ENCODE results near the gene VPS35L.

The VPS35L gene, protein sequence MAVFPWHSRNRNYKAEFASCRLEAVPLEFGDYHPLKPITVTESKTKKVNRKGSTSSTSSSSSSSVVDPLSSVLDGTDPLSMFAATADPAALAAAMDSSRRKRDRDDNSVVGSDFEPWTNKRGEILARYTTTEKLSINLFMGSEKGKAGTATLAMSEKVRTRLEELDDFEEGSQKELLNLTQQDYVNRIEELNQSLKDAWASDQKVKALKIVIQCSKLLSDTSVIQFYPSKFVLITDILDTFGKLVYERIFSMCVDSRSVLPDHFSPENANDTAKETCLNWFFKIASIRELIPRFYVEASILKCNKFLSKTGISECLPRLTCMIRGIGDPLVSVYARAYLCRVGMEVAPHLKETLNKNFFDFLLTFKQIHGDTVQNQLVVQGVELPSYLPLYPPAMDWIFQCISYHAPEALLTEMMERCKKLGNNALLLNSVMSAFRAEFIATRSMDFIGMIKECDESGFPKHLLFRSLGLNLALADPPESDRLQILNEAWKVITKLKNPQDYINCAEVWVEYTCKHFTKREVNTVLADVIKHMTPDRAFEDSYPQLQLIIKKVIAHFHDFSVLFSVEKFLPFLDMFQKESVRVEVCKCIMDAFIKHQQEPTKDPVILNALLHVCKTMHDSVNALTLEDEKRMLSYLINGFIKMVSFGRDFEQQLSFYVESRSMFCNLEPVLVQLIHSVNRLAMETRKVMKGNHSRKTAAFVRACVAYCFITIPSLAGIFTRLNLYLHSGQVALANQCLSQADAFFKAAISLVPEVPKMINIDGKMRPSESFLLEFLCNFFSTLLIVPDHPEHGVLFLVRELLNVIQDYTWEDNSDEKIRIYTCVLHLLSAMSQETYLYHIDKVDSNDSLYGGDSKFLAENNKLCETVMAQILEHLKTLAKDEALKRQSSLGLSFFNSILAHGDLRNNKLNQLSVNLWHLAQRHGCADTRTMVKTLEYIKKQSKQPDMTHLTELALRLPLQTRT

DNA sequence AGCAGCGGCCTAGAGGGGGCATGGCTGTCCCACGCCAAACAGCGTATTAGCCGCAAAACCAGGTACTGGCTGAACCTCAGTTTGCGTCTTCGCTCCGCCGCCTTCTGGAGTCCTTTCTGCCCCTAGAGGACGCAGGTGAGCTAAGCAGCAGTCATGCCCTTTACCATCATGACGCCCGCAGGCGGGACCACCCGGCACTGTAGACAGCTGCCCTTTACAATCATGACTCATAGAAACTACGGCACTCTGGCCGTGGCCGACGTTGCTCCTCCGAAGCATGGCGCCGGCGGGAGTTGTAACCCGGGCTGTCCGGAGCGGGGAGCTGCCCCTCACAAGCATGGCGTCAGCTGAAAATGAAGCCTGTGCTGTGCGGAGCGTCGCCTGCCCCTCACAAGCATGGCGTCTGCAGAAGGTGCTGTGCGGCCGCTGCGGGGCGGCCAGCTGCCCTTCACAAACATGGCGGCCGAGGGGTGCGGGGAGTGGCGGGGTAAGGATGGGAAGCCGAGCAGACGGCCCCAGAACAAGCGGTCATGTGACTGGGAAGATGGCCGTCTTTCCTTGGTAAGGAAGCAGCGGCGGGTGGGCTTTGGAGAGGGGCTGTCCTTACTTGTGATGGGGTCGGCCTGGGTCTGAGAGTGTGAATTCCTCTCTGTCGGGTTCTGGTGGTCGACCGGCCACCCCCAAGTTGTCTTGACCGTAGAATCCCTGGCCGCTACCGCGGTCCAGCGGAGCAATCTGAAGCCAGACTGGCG, at the start of gene VPS35L:
Gene VPS35L, plus strand, starts transcription at position 518 of the 752 bp plus-strand sequence. Its CDS starts 27 bp downstream, at position 545.
- DNase-seq (ENCODE audit: low read depth): peak; percentile 90

DNA sequence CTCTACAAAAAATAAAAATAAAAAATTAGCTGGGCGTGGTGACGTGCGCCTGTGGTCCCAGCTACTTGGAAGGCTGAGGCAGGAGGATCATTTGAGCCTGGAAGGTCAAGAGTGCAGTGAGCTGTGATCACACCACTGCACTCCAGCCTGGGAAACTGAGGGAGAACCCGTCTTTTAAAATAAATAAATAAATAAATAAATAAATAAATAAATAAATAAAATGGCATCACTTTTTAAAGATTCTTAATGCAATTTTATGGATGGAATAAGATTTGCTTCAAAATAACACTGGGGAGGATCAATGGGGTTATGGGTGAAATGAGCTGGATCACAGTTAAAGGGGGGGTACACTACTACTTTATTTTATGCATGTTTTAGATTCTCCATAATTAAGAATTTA, 48.5 kb upstream of the VPS35L start:
- DNase-seq (ENCODE audit: low read depth): no peak

DNA sequence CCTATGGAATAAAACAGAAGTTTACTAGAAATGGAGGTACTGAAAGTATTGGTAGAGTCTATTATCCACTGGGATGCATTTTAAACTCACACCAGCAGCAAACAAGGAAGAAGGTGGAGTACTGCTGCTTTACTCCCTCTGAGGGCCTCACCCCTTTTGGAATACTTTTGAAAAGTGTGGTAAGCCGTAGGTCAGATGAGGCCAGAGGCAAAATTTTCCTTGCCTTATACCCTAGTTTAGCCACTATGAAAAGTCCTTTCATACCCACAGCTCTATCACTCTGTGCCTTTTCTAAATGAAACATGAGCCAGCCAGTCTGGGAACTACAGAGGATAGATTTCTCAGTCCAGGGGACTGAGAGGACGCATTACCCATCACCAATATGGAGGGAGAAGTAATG, 47.6 kb upstream of the VPS35L start:
- DNase-seq (ENCODE audit: low read depth): no peak

DNA sequence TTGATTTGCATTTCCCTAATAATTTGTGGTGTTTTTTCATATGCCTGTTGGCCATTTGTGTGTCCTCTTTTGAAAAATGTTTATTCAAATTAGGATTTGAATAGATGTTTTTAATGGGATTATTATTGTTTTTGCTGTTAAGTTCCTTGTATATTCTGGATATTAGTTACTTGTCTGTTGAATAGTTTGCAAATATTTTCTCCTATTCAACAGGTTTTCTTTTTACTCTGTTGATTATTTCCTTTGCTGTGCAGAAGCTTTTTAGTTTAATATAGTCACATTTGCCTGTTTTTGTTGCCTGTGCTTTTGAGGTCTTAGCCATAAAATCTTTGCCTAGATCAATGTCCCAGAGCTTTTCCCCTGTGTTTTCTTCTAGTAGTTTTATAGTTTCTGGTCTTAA, 43.2 kb upstream of the VPS35L start:
- DNase-seq (ENCODE audit: low read depth): no peak

DNA sequence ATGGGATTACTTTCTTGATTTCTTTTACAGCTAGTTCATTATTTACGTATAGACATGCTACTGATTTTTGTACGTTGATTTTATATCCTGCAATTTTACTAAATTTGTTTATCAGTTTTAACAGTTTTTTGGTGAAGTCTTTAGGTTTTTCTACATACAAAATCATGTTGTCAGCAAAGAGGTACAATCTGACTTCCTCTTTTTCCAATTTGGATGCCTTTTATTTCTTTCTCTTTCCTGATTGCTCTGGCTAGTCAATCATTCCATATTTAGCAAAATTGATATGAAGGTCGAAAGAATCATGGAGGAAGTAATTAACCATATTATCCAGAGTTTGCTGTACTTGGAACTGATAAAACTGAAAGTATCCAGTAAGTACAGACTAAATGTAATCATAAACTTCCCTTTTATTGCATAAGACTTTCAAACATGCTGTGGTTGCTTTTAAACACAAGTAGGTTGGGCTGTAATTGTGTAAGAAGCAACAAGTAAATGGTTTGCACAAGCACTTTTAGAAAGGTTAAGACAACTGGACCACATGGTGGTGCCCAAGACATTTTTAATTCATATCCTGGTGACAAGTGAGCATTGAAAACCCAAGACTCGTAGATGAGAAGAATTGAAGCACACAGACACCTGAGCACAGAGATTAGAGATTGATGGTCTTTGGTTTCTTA, 42.0 kb upstream of the VPS35L start:
- no peak for DNase-seq (ENCODE audit: low read depth)

DNA sequence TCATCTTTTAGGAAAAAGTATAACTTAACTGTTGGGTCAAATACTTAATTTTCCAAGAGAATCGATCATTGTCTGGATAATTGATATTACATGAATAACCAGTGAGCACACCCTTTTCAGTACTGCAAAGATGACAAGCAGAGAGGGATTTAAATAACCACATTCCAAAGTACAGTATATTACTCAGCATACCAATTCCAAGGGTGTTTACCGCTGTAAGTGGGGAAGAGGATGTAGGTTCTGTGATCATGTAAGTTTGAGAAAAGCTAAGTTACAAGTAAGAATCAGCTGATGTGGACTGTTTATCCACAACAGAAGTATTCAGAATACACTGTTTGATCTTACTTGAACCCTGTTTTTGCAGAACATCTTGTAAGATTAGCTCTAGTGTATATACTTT, 39.7 kb upstream of the VPS35L start:
- DNase-seq (ENCODE audit: low read depth): no peak

DNA sequence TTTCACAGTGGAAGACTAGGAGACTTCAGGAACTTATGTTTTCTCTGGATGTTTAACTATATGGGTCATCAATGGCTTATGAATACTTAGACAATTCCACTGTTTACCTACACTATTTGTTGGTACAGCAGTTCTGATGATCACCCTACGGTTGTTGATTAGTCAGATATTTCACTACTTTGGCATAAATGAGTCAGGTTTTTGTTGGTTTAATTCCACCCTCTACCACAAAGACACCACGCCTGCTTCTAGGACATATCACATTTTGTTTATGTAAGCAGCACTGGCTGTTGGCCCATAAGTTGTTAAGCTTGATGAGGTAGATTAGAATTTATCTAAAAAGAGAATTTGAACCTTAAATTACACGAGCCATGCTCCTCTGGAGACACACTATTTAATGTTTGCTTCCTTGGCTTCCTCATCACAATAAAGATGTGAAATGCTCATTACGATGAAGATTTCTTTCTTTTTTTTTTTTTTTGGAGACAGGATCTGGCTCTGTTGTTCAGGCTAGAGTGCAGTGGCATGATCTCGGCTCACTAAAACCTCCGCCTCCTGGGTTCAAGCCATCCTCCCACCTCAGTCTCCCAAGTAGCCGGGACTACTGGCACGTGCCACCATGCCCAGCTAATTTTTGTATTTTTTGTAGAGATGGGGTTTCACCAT, 37.9 kb upstream of the VPS35L start:
- no peak for DNase-seq (ENCODE audit: low read depth)

DNA sequence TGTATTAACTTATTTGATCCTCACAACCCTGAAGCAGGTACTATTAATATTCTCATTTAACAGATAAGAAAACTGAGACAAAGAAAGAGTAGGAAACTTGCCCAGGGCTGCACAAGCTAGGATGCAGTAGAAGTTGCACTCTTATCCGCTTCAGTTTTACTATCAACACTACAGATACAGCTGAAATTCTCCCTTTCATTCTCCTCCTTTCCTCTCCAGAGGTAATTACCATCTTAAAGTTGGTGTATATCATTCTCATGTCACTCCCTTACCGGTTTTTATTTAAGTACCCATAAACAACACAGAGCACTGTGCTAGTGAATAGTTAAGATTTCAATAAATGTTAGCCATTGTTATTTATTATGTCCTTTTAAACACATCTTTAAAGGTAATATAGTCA, 37.1 kb upstream of the VPS35L start:
- DNase-seq (ENCODE audit: low read depth): no peak

DNA sequence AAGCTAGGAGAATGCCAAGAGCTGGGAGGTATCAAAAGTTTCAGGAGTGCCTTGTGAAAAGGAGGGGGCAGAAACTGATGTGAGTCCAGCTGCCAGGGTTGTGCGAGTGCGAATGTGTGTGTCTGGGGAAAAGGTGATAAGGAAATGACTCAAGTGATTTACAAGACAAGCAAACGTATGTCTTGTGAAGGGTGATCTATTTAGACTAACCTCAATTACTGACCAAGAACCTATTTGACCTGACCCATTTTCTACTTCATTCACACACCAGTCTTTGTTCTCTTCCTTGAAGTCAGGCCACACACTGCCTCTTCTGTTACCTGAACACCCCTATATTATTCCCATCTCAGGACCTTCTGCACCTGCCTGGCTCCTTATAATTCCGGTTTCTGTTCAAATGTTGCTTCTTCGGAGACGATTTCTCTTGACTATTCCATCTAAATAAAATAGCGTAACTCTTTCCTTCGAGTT, 34.6 kb upstream of the VPS35L start:
- DNase-seq (ENCODE audit: low read depth): no peak

DNA sequence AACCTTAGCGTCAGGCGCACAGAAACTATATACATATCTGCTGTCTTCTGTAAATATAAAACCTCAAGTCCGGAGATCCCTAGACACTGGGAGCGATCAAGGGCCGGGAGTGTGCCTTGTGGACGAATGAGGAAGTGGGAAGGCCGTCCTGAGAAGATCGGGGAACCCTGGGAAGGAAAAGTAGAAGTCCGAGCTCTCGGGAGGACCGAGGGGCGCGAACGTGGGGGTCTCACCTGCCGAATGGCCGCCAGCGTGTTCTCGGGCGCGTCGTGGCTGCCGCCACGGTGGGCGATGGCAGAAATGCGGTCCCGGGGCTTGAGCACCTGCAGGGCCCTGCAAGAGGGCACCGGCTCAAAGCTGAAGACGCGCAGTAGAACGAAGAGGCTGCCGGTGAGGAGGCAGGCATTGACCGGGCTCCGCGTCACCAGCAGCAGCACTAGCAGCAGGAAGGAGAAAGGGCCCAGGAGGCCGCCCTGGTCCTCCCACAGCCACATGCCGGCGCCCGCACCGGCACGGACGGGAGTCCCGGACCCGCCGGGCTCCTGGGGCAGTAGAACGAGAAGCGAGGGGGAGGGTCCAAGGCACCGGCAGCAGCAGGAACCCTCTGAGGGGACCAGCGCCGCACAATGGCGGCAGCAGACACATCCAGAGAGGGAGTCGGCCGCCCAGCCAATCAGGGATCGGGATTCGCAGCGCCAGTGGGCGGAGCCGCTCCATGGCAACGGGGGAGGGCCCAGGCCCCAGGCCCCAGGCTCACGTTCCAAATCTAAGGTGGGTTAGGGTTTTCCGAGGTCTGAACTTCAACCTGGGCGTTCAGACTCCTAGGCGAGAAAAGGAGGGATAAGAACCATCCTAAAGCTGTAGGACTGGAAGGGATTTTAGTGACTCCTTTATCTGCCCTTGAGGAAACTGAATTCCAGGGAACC, 33.8 kb upstream of the VPS35L start, which contains the start of gene GDE1:
Gene GDE1, minus strand, starts transcription at position 628 of the 926 bp plus-strand sequence. Its CDS starts 134 bp downstream, at position 494.
- DNase-seq (ENCODE audit: low read depth): peak; percentile 65

DNA sequence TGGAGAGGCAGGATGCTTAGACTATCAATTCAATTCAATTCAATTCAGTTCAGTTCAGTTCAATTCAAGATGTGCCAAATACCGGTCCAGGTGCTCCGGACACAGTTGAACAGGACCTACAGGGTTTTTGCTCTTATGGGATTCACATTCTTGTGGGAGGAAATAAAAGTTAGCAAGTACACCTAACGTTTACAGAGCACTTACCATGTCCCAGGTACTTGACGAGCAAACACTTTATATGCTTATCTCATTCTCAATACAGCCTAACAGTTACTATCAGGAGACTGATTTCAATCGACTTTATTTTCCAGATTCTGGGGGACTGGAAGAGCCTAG, 33.1 kb upstream of the VPS35L start:
- no peak for DNase-seq (ENCODE audit: low read depth)

DNA sequence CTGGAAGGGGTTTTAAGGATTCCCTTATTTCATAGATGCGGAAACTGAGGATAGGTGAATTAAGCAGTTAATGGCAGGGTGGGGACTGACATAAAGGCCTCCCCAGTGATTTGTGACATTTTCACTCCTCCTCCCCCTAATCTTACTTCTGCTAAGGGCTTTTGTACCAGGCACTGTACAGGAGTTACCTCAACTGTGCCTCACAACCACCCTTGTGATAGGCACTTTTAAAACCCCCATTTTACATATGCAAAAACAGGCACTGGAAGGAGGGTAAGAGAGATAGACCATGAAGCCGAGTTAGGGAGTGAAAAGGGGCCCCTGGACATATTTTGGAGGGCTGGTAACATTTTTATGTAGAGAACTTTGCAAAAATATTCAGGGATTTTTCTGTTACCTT, 32.7 kb upstream of the VPS35L start:
- DNase-seq (ENCODE audit: low read depth): no peak

DNA sequence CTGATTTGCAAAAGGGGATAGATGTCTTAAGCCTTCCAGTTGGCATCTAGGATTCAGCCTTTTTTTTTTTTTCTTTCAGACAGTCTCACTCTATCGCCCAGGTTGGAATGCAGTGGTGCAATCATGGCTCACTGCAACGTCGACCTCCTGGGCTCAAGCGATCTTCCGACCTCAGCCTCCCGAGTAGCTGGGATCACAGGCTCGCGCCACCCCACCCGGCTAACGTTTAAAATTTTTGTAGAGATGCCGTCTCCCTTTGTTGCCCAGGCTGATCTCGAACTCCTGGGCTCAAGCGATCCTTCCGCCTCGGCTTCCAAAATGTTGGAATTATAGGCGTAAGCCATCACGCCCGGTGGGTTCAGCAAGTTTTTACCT, 32.3 kb upstream of the VPS35L start:
- DNase-seq (ENCODE audit: low read depth): no peak

DNA sequence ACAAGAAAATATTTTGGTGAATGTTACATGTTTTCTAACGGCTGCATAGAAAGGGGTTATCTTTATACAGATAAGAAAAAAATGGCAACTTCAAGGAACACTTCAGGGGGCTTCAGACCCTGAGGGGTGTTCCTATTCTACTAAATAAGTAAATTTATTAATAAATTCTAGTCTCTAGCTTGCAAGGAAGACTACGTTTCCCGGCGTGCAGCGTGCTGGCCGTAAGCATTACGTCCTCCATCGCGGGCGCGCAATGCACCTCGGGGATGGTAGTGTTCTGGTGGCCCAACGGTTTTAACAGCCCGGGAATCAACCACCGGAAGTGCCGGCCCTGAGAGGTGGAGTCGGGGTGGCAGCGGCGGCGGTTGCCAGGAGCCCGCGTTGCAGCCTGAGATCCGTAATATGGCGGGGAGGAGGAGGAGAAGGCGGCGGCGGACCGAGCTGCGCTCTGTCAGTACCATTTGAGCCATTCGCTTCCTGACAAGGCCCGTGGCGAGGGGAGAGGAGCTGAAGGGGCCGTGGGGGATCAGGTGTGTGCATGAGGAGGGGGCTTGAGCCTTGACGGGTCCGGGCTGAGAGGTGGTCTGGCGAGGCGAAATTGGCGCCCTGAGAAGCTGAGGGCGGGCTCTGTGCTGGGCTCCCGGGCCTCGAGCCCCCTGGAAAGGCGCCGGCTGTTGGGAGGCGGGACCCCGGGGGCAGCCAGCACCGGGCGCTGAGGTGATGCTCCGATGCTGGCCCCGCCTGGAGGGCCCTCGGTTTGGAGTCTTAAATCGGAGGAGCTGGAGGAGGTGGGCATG, 31.7 kb upstream of the VPS35L start, which contains the start of gene CCP110:
Gene CCP110, plus strand, starts transcription at position 384 of the 797 bp plus-strand sequence. CDS start 3,940 bp downstream, outside the sequence.
- DNase-seq (ENCODE audit: low read depth): peak; percentile 82

DNA sequence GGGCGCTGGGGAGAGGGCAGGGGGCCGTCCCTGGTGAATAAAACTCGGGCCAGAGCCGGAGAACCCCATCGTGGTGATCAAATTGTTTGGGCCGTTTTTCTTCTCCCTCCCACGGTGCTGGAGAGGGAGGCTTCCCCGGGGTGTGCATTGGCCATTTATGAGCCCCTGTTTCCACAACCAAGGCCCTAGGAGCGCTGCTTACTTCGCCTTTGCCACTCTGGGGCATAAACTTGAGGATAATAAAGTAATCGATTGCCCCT, 31.2 kb upstream of the VPS35L start:
- no peak for DNase-seq (ENCODE audit: low read depth)

DNA sequence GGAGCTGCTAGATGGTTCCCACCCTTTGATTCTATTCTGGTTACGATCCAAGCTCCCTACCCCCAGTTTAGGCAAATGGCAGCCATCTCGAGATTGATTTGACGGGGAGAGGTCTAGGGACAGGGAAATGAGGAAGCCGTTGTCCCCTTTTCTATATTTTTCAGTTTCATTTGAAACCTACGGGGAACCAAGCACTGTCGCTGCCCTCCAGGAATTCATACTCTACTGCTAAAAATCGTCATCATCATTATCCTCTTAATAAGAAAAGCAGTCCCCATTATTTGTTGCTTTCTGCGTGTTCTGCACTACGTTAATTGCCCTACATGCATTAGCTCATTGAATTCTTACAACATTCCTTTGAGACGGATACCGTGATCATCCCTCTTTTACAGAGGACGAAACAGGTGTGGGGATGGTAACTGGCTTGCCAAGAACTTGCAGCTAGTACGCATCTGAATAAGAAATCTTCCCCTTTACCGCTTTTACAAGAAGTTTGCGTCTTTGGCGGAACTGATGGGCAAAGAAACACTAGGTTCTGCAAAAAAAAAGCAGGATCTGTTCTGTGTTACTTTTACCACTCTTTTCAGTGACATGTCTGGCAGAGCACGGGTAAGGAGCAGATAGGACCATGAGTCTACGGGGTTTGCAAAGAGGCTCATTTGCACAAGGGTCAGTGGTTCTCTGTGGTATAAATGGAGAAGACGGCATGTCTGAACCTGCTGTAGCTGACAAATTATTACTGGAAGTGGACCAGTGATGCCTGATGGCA, 30.7 kb upstream of the VPS35L start:
- no peak for DNase-seq (ENCODE audit: low read depth)

DNA sequence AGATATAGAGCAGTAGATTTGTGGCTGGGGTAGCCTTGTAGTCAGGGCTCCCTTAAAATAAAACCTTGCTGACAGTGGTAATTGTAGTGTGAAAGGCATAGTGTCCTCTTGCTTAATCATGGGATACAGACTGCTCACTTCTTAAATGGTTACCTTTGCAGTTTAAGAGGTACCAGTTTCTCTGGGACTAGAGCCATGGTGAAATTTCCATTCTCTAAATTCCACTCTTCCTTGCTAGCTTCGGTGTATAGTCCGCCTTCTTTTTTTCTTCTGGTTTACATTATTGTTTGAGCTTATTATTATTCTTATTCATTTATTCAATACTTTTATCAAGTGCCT, 30.1 kb upstream of the VPS35L start:
- DNase-seq (ENCODE audit: low read depth): no peak

DNA sequence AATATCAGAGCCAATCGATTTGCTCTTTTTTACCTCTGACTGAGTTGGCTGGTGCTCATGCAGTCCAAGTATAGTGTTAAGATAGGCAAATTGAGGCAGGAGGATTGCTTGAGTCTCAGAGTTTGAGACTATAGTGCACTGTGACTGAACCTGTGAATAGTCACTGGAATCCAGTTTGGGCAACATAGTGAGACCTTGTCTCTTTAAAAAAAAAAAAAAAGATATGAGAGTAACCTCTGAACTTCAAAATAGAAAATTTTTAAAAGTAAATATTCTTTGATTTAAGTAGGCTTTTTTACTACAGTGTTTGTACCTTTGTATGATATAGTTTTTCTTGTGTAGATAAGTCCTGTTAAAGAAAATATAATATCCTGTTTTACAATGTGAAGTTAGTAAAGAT, 28.3 kb upstream of the VPS35L start:
- no peak for DNase-seq (ENCODE audit: low read depth)

DNA sequence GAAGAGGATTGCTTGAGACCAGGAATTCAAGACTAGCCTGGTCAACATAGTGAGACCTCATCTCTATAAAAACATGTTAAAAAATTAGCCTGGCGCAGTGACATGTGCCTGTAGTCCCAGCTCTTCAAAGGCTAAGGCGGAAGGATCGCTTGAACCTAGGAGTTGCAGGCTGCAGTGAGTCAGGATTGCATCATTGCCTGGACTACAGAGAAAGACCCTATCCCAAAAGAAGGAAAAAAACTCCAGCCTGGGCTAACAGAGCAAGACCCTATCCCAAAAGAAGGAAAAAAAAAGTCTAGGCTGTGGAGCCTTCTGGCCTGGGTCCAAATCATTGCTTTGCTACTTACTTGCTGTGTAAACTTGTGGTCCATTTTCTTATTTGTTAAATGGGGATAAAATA, 26.8 kb upstream of the VPS35L start:
- no peak for DNase-seq (ENCODE audit: low read depth)

All from HS-27A (cell line).